ENCODE measurements around the gene ACTR10.

Gene ACTR10

GRCh38 chr14:58278177-58278576, 78.2 kb downstream of the ACTR10 start:
- no peak for DNase-seq (ENCODE audit: low read depth in 4 of 4, low spot score in 1 of 4)

DNA sequence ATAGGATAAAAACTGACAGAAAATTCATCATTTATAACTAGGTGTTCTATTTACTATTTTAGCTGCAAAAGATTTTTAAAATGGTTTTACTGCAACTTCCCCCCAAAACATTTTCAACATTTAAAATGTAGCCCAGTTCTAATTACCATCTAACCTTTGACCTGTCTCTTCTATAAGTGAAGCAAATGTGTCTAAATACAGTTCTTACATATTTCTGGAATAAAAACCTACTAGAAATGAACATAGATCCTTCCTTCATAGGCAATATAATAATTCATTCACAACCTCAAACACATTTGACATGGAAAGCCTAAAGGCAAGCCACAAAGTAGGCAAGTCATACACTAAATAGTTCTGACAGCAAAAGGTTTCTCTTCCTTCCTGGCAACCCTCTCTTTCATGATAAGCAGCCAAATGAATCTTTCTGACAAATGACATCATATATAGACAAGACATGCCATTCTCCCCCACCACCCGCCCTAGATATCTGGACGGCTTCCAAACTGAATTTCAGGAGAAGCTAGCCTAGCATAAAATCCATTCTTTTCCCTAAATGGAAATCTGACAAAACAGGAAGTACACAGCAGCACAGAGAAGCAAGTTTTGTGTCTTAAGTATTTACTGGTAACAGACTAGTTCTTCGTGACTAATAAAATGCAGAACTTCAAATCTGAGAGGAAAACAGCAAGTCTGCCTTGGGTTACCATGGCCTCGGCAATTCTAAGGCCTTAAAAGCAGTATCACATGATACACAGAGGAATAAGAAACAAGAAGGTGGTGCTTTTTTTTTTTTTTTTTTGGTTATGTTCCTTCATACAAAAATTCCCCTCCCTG, 81.2 kb downstream of the ACTR10 start:
- DNase-seq (ENCODE audit: low read depth in 4 of 4, low spot score in 1 of 4), result no peak

DNA sequence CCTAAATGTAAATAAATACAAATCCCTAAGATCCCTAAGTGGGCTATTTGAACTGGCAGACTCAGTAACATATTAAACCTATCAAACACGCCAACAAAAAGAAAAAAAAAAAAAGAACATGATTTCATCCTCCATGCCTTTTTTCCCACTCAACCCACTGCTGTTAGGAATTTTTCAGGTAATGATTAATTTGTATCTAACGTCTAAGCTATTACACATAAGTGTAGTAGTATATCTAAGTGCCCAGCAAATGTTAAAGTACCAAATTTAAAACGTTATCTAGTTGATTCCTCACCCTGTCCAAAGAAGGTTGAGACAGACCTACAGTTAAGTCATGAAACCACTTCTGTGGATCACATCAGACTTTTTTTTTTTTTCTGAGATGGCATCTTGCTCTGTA, 82.0 kb downstream of the ACTR10 start:
- DNase-seq (ENCODE audit: low read depth in 4 of 4, low spot score in 1 of 4), result no peak

- no peak for DNase-seq (ENCODE audit: low read depth in 4 of 4, low spot score in 1 of 4)
These were observed 83.1 kb downstream of the ACTR10 start for GRCh38 chr14:58282925-58283593.

DNA sequence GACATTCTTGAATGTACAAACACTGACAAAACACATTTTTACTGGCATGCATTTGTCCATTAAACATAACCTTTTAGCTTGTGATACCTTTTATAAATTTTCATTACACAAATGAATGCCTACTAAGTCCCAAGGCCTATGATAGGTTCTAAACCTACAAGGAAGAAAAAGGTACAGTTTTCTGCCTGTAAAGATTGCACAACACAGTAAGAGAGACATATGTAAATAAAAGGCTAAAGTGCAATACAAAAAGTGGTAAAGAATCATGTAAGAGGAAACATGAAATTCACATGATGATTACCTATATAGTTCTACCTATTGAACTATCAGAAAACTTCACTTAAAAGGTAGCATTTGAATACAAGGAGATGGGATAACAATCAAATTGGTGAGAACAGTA, 83.8 kb downstream of the ACTR10 start:
- DNase-seq (ENCODE audit: low read depth in 4 of 4, low spot score in 1 of 4), result no peak

DNA sequence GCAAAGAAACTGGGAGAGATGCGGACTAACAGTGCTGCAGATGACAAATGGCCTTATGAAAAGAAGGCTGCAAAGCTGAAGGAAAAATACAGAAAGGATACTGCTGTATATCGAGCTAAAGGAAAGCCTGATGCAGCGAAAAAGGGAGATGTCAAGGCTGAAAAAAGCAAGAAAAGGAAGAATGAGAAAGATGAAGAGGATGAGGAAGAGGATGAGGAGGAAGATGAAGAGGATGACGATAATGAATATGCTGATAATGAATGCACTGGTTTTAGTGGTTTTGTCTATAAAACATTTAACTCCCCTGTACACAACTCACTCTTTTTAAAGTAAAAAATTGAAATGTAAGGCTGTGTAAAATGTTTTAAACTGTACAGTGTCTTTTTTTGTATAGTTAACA, 85.2 kb downstream of the ACTR10 start:
- DNase-seq (ENCODE audit: low read depth in 4 of 4, low spot score in 1 of 4), result no peak
